HG03064 (cell line): ENCODE results near the gene RUVBL1.

Experiments
- ATAC-seq: cut with Tn5 transposase; IDR thresholded peaks from one replicate; pipeline ENCODE4 v1.9.1; 2021; ENCODE audit warnings: low read depth; ENCODE audit not compliant: unreplicated experiment

RUVBL1 gene

DNA sequence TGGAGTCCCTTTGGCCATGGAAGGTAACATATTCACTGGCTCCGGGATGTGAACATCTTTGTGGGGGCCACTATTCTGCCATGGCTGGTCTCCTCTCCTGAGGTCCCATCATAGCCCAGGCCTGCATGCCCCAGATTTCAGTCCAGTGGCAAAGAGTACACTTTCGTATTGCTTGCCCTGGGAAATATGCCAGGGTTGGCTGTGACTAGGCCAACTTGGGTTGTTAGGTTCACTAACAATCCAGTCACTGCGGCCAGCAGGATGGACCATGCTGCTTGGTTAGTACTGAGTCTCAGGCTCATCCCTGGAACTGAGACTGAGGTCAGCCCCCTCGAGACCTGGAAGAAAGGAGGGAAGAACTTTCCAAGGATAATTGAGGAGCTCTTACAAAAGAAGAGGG, 19.9 kb upstream of the RUVBL1 start:
- no peak for ATAC-seq

DNA sequence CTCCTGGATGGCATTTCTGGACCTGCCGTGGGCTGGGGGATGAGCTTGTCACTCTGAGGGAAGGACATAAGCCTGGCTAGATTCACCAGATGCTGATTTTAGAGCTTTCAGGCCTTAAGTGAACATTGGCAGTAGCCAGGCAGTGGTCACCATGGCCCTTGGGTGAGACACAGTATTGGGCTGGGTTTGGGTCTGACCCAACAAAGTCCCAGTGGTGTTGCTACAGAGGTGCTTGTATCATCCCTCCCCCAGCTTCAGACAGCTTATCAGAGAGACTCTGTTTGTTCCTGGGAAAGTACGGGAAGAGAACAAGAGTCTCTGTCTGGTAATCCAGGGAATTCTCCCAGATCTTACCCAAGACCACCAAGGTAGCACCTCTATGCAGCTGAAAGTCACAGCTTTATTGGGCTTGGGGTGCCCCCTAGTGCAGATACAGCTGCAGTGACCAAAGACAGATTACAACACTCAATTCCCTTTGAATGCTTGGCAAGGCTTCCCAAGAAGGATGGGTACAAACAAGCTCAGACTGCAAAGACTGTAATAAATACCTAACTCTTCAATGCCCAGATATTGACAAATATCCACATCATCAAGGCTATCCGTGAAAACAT, 9.8 kb upstream of the RUVBL1 start:
- ATAC-seq, result no peak

DNA sequence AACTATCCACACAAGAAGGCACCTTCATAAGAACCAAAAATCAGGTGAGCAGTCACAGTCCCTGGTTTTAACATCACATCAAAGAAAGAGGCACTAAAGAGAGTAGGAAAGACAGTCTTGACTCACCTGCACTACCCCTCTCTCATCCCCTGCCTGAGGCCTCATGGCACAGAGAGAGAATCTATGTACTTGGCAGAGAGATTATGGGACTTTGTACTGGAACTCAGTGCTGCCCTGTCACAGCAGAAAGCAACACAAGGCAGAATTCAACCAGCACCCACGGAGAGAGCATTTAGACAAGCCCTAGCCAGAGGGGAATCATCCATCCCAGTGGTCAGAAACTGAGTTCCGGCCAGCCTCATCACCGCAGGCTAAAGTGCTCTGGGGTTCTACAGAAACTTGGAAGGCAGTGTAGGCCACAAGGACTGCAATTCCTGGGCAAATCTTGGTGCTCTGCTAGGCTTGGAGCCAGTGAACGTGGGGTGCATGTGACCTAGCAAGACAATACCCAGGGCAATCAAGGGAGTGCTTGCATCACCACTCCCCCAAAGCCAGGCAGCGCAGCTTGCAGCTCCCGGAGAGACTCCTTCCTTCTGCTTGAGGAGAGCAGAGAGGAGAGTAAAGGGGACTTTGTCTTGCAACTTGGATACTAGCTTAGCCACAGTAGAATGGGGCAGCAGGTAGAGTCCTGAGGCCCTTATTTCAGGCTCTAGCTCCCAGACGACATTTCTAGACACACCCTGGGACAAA, 8.5 kb upstream of the RUVBL1 start:
- ATAC-seq, result no peak

DNA sequence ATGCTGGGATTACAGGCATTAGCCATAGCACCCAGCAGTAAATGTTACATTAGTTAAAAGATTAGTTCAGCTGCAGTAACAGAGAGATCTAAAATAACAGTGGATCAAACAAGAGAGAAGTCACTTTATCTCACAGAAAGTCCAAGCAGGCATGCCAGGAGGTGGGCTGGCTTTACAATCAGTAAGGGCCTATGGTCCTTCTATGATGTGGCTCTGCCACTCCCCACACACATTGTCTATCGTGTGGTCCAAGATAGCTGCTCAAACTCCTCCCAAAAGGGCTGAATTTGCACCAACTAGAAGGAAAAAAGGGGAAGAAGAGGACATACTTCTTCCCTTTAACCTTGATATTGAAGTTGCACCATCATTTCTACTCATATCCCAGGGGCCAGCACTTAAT, 4.6 kb upstream of the RUVBL1 start:
- no peak for ATAC-seq

DNA sequence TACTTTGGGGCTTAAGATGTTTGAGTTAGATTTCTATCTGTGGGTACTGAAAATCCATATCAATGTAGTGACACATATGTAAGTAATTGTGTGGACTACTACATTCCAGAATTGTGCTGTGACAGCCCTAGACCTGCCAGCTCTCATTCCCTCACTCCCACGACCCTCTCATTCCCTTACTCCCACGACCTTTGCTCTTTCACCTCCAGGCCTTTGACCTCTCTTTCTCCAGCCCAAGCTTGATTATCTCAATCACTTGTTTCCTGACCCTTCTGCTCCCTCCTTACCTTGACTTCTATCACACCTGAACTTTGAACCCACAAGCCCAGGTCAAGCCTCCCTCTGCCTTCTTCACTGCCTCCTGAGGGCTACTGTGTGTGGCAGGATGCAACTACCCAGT, 3.6 kb upstream of the RUVBL1 start:
- ATAC-seq, result no peak

DNA sequence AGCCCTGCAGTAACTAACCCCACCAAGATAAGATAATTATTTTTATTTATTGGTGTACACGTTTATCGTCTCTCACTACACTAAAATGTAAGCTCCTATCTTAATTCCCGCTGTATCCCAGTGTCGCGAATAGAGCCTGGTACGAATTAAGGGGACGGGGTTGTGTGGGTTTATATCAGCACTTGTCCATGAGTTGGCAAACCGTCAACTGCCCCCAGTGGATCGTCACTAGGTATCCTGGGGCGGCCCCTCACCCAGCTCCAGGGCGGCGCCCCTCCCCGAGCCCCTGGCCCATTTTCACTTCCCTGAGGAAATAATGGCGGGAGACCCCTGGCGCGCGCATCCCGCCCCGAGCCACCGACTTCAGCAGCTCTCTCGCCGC, 465 bp downstream of the RUVBL1 start:
- ATAC-seq, result no peak

DNA sequence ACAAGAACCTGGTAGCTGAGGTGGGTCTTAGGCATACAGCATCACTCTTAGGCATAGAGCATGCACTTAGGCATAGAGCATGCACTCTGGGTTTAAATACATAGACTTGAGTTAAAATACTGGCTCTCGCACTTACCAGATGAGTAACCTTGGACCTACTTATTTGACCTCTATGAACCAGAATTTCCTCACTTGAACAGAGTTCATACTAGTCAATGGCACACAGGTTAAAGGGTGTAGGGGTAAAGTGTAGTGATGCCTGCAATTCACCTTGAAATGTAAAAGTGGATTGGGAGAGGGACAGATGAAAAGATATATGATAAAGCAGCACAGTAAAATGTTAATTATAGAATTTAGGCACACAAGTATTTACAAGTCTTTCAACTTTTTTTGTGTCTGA, 1.6 kb downstream of the RUVBL1 start:
- no peak for ATAC-seq

DNA sequence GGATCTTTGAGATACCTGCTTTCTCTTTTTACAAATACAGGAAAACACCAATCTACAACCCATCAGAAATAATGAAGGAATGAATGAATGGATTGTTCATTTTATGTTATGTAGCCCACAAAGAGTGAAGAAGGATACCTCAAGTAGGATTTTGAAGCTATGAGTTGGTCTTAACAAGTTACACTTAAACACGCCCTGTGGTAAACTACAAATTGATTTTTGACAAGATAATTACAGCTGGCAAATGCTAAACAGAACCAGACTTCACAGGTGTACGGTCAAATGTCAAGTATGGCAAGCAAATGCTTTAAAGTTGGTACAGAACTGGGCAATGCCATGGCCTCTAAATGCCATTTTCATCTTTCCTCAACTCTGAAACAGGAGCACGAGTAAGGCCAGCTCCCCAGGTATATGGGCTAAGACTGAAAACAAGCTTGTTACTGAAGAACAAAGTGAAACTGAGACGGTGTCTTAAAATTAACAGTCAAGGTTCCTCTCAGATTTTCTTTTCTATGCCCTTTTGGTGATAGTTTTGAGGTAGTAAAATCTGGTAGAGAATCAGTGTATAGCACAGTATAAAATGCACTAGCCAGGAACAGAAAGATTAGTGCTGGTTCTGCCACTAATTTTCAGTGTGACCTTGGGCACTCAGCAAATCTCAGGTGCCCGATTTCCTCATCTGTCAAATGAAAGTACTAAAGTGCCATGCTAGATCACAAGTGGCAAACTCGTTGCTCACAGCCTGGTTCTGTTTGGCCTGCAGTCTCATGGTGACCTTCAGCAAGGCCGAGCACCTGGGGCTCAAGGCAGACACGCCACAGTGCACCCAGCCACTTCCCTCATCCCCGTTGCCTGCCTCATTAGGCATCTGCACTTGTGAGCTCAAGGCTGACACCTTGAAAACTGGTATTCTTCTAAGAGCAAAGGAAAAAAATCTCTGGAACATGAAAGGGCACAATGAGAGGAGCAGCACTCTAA, 9.5 kb downstream of the RUVBL1 start:
- no peak for ATAC-seq

DNA sequence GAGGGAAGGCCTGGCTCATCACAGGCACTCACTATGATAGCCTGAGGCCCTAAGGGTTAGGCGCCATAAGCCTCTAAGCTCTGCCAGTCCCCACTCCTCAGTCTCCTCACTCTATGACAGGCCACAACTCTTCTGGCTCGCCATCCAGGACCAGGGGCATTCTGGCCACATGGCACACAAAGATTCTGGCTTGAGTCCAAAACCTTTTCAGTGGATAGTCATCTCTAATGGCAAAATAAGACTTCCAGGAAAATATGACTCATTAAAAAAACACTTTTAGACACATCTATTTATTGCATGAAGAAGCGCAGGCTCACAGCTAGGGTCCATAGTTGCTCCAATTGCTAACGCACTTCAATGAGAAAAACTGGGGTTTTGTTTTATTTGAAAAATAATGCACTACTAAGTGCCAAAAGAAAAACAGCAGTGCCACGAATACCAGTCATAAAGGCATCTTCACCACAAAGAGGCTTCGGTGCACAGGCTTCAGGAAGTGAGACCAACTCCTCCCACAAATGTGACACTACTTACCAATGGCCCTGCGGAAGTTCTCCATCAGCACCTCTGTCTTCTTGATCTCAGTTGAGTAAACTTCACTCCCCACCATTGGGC, 11.1 kb downstream of the RUVBL1 start:
- ATAC-seq, result no peak

DNA sequence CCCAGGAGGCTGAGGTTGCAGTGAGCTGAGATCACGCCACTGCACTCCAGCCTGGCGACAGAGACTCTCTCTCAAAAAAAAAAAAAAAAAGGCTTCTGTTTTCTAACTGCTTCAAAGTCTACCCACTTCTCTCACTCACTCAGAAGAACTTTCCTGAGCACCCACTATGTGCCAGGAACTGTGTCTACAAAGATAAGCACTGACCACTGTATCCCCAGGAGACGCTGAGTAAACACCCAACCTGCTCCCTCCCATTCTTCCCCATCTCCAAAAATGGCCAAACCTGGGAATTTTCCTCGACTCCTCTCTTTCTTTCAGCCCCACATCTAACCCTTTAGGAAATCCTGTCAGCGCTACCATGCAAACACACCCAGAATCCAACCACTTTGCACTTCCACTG, 12.5 kb downstream of the RUVBL1 start:
- no peak for ATAC-seq

DNA sequence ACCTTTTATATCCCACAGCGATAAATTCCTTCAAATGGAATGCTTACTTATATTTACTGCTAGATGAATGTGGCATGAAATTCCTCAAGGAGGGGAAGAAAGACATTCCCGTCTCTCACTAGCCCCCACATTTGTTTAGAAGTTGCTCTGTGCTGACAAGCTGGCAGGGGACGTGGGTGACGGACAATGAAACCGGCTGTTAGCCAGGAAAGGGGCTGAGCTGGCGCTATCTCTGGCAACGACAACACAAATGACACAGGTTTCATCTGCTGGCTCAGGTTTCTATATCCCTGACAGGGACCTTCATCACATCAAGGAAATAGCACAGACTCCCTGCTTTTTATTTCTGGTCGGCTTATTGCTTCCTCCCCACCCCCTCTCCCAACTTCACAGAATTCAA, 15.8 kb downstream of the RUVBL1 start:
- no peak for ATAC-seq

DNA sequence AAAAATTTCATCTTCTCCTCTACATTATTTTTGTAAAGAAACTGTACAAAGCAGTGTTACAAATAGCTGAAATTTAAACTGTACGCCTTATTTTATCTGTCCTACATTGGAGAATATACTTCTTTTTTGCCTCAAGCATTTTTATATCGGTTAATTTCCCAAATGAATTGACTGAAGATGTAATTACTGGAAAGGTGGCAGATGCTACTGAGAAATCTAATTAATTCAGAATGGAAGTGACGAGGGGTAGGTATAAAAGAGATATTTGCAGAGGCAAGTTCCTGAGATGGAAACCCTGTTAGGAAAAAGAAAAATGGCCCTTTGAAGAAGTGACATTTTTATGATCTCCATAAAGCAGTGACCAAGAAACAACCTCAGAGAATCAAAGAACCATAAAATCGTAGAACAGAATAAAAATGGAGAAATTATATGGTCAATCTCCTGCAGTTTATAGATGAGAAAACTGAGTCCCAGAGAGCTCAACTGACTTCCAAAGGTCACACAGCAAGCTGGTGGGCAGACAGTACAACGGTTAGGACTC, 20.4 kb downstream of the RUVBL1 start:
- ATAC-seq, result no peak

DNA sequence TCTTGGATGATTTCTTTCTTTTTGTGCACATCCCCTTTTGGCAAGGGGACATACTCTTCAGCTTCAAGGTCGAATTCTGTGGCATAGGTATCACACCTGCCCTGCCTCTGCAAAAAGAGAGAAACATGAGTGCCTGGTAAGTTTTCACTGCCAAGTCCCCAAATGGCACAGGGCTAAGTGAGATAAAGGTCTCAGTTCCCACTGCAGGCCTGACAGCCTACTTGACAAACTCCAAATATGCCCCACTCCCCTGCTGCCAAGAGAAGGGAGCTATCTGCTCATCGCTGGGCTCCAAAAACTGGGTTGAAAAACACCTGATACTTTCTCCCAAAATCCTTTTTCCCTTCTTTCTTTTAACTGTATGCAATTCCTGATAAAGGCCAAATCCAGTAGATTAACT, 23.0 kb downstream of the RUVBL1 start:
- ATAC-seq, result no peak

DNA sequence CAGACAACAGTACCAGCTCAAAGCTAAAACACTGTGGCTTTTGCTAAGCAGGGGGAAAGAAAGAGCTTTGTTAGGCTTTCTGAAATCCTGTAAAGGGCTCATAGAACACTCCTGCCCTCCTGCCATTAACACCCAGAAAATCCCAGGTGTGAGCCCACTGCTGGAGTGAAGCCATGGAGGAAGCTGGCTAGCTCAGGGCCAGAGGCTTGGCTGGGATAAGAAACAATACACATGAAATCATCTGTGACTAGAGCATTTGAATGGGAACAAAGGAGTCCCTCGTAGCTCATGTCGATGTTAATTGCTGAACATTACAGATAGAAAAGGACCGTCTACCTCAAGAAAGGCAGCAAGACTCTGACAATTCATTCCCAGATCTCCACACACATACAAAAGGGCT, 23.5 kb downstream of the RUVBL1 start:
- no peak for ATAC-seq

DNA sequence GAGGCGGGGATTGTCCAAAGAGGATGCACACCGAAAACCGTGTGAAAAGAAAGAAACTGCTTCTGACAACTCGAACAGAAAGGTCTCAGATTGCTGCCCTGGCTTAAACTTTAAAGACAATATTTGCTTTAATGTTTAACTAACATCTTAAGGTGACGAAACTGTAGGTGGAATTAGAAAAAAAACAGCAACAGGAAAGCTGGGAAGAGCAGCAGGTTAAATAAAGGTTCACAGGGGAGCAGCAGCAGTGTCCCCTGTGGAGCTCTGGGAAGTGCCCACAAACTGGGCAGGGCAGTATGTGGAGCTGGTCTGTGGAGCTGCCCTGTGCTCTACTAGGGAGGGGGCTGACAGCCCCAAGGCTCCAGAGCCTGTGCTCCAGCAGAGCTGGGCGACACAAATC, 25.4 kb downstream of the RUVBL1 start:
- no peak for ATAC-seq

DNA sequence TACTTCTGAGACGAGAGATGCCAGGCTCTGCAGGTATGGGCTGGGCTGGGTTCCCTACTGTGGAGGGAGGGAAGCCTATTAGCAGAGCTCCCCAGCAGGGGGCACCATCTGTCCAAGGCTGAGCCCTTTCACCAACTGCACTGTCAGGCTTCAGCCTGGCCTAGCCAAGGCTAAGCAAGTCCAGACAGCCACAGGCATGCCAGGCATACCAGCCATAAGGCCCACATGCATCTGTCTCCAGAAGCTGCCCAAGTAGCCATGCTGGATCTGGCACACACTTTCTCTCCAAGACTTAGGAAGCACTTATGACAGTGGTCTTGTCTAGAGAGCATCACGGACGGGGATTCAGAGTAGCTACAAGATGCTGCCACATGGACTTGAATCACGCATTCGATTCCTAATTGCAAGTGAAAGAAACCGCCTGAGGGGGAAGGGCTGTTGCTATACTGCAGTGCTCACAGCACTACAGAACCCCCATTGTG, 28.3 kb downstream of the RUVBL1 start:
- no peak for ATAC-seq

DNA sequence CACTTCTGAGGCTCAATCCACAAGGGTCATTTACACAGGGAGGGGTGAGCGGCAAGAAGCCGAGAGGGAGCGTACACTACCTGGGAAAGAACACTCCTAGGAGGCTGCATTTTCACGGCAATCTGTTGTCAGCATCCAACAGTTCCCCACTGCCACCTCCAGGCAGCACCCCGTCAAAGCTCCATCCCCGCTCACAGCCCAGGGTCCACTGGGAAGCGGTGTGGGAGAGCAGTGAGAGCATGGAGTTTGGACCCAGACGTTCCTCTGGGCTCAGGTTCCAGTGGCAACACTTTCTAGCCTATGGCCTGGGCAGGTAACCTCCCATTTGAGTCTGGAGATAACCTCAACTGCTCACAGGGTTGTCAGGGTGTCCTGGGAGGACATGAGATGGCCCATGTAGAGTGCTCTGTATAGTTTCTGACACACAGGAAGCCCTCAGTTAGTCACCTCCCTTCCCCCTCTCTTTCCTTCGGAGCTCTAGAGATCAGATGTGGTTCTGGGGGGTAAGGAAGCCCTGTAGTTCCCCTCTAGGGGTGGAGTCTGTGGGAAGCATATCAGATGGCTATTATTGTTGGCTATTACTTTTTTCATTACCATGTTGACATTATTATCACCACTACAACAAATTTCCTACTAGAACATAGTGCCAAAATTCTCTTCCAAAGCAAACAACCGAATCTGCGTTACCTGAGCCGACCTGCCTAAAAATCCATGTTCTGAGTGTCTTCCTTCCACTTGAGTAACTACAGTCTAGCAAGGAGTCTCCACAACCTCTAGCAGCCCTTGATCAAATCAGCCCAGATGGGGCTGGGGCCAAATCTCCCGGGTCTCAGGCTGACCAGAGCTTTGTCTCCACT, 29.1 kb downstream of the RUVBL1 start:
- no peak for ATAC-seq

DNA sequence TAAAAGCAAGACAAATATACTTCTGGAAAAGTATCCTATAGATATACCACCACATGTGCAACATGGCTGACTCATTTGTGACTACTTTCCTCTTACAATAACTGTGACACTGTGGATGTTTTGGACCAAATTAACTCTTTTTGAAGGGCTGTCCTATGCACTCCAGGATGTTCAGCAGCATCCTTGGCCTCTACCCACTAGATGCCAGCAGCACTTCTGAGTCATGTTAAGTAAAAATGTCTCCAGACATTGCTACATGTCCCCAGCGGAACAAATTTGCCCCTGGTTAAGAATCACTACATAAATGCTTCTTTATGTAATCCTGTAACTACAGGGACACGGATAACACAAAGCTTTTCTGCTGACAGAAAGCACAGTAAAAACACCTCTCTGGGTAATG, 32.0 kb downstream of the RUVBL1 start:
- ATAC-seq, result no peak

DNA sequence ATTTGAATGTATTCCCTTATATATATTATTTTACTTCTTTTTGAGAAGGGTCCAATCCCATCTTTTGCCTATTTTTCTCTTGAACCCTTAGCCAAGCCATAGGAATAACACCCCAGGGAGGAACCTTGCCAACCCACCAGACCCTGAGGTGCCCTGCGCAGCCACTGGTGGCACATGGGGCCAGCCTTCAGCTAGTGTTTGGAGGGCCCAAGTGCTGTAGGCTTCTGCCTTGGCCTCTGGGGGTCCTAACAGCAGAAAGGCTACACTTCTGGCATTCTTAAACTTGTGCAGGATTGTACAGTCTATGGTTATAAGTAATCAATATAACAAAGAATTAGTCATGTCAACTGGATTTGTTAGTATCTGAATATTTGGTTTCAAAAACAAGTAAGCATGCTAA, 34.5 kb downstream of the RUVBL1 start:
- no peak for ATAC-seq

DNA sequence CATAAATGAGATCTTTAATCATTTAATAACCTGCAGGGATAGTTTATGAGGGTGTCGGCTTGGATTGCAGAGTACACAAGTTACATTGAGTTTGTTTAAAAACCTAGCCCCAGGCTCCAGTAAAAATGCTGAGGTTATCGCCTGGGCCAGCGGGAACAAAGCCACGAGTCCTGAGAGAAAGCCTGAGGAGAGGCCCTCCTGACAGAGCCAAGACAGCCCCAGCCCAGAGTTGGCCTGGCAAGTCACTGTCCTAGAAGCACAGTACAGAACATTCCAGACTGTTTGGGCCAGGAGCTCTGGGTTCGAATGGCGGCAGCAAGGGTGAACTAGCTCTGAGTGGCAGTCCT, 39.0 kb downstream of the RUVBL1 start:
- no peak for ATAC-seq
